Mucosa of rectum (tissue), 2 donors: ENCODE data around the gene MARCHF3.

Experiments
- H3K27ac ChIP-seq, 2 donors: one replicate each; pipeline ENCODE4 v1.7.0; 2013; ENCODE audit warnings: inconsistent platforms in 2 of 2, low read depth in 2 of 2, low read length in 2 of 2
- H3K27me3 ChIP-seq, 2 donors: one replicate each; pipeline ENCODE4 v1.7.0; 2013; ENCODE audit warnings: low read length in 2 of 2; ENCODE audit not compliant: control insufficient read depth in 2 of 2, insufficient read depth in 2 of 2
- H3K36me3 ChIP-seq, 2 donors: one replicate each; pipeline ENCODE4 v1.7.0; 2013; ENCODE audit warnings: low read length in 2 of 2; ENCODE audit not compliant: control insufficient read depth in 2 of 2, insufficient read depth in 2 of 2
- H3K4me1 ChIP-seq, 2 donors: one replicate each; pipeline ENCODE4 v1.7.0; 2013; ENCODE audit warnings: low read length in 2 of 2, mild to moderate bottlenecking in 1 of 2; ENCODE audit not compliant: control insufficient read depth in 2 of 2, insufficient read depth in 2 of 2
- H3K4me3 ChIP-seq, 2 donors: one replicate each; pipeline ENCODE4 v1.7.0; 2013; ENCODE audit warnings: low read length in 2 of 2
- H3K9ac ChIP-seq, 2 donors: one replicate each; pipeline ENCODE4 v1.7.0; 2013; ENCODE audit warnings: low read length in 2 of 2, low read depth in 1 of 2, mild to moderate bottlenecking in 1 of 2
- H3K9me3 ChIP-seq, 2 donors: one replicate each; pipeline ENCODE4 v1.7.0; 2013; ENCODE audit warnings: low read length in 2 of 2; ENCODE audit not compliant: control insufficient read depth in 2 of 2
- donor health status: healthy.
- donor health status: Normal muscosa, but diverticular disease.

Gene MARCHF3

DNA sequence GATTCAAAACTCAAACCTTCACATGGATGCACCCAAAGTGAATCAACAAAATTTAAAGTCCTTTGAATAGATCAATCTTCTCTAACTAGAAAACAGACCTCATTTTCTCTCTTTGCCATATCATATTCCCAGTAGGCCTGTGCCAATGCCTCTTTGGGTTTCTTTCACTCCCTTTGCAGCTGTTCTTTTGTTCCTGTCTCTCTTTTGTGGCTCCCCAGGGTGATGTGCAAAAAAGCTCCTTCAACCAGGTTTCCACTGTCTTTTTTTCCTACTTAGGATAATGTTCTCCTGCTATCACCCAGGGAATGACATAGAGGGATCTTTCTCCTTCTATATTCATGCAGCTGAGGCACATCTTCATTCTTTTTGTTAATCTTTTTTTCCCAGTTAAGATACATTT is 54.6 kb downstream of the MARCHF3 start:
- Histone ChIP-seq H3K9ac (no peak overlapping the region), H3K4me3 (no peak overlapping the region), H3K36me3 (no peaks in the 10 kb centered on the region), H3K27ac (no peak overlapping the region), H3K27me3 (no peaks in the 10 kb centered on the region), H3K4me1 (peaks cover 13 to 17% of the 10 kb centered on the region in 2 donors), H3K9me3 (no peaks in the 10 kb centered on the region)

DNA sequence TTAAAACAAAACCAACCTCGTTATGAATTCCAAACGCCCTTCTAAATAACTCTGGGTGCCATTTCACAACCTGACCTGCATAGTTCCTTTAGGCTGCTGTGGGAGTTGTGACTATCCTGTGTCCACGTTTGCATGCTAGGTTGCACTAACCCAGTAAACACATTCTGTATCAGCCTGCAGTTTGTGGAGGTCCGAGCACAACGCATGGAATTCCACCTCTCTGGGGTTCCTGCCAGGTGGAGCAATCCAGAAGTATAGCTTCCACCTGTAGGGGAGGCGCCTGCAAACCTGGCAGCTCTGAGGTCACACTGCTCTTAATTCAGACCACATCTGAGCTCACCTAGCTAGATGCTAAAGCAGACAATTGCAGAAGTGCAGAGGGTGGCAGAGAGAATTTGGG is 57.2 kb downstream of the MARCHF3 start:
- Histone ChIP-seq H3K9ac (no peak overlapping the region), H3K4me1 (peaks cover 16 to 17% of the 10 kb centered on the region in 2 donors), H3K27ac (peak overlapping the region; percentile 29 to 76), H3K9me3 (no peaks in the 10 kb centered on the region), H3K4me3 (peak overlapping the region in 1 of 2 donors; percentile 20), H3K27me3 (no peaks in the 10 kb centered on the region), H3K36me3 (no peaks in the 10 kb centered on the region)

DNA sequence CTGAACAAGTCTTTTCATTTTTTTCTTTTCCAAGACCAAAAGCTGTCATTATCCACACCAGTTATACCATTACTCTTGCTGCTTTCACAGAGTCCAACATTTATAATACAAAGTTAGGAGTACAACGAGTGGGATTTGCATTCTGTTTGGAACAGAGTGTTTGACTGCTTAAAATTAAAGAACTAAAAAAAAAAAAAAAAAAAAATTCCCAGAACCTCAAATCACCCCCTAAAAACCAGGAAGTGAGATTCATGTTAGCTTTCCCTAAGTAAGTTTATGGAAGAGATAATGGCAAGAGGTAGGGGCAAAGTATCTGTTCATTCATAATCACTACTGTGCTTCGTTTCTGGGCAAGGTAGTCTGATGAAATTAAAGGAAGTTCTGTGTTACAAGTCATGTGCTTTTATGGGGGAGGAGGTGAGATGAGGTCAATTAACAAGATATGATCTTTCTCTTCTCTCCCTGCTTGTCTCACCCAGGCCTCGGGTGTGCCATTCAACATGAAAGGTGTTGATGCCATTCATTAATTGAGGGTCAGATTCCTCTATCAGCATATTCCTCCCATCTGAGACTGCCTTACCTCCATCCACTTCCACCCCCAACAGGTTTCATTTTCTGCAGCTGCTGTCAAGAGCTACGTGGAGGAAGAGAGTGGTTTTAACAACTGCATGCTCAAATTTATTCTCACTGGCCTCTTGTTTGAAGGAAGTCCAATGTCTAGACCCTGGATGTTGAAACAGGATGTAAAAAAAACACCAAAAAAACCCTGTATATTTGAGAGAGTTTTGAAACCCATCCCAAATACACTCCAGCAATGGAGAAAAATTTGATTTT is 58.1 kb downstream of the MARCHF3 start:
- no peak overlapping the region for H3K9ac ChIP-seq
- no peaks in the 10 kb centered on the region for H3K36me3 ChIP-seq
- peaks cover 16 to 17% of the 10 kb centered on the region in 2 donors for H3K4me1 ChIP-seq
- H3K9me3 ChIP-seq, result no peaks in the 10 kb centered on the region
- H3K4me3 ChIP-seq, result peak overlapping the region; percentile 4 to 50
- H3K27ac ChIP-seq, result peak overlapping the region; percentile 29 to 76
- H3K27me3 ChIP-seq, result no peaks in the 10 kb centered on the region

DNA sequence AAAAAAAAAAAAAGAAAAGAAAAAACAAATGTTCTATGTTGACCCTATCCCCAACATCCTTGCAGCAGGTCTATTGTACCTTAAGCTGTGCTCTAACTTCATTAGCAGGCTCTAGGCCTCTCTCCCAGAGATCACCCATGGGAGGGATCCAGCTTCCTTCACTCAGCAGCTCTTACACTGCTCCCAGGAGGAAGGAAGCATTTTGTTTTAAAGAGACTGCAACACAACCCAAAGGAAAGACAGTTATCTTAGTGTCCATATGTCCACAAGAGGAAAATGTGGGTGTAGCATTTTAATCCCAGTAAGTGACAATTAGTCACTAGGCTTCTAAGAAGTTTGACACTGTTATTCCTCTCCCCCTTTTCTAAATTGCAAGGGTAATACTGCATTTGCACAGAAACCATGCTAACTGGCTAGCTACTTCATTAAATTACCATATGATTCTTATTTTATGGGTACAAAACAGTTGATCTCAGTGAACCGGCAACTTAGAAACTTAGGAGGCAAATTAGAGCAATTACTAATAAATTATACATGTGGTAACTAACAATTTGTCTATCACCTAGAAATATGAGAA is 58.8 kb downstream of the MARCHF3 start:
- peak overlapping the region in 1 of 2 donors; percentile 76 for H3K27ac ChIP-seq

DNA sequence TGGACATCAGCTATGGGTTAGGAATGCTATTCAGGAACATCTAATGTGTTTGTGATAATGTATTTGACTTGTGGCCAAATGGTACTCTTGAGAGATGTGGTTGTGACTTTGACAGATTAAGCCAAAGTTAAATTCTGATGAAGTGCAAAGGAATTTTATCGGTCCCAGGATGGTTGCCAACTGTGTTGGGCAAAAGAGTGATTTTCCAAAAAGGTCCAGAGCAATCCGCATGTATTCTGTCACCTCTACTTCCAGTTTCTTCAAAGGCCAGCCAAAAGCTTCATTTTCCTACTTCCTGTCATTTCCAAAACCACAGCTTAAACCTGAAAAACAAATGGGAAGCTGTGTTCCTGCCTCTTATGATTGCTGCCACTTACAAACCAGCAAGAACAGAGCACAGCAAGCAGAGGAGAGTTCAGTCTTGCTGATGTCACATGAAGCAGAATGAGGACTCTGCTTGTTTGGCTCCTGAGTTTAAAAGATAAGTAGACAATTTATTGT is 59.8 kb downstream of the MARCHF3 start:
- H3K4me3 ChIP-seq, result no peak overlapping the region
- H3K4me1 ChIP-seq, result peaks cover 16 to 17% of the 10 kb centered on the region in 2 donors
- H3K9ac ChIP-seq, result no peak overlapping the region
- H3K27me3 ChIP-seq, result no peaks in the 10 kb centered on the region
- no peaks in the 10 kb centered on the region for H3K36me3 ChIP-seq
- no peaks in the 10 kb centered on the region for H3K9me3 ChIP-seq
- H3K27ac ChIP-seq, result no peak overlapping the region

More for the DNA sequence above, 58.8 kb downstream of the MARCHF3 start:
- H3K27me3 ChIP-seq, result no peaks in the 10 kb centered on the region
- H3K9ac ChIP-seq, result no peak overlapping the region
- no peaks in the 10 kb centered on the region for H3K36me3 ChIP-seq
- no peaks in the 10 kb centered on the region for H3K9me3 ChIP-seq
- peaks cover 16 to 17% of the 10 kb centered on the region in 2 donors for H3K4me1 ChIP-seq
- H3K4me3 ChIP-seq, result no peak overlapping the region

DNA sequence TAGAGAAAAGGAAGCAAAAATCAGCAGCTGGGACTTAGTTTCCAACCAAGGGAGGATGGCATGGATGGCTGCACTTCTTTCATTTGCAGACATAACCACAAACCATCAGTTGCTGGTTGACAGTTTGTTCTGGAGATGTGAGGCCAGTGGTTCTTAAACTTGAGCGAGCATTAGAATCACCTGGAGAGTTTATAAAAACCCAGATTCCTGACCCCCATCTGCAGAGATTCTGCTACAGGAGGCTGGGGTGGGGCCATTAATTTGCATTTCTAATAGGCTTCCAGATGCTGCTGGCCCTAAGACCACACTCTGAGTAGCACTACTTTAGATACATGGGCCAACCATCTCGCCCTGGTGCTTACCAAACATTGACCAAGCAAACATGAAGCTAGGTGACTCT is 60.8 kb downstream of the MARCHF3 start:
- Histone ChIP-seq H3K9me3 (no peaks in the 10 kb centered on the region), H3K36me3 (no peaks in the 10 kb centered on the region), H3K27ac (no peak overlapping the region), H3K9ac (no peak overlapping the region), H3K27me3 (no peaks in the 10 kb centered on the region), H3K4me1 (peaks cover 16 to 17% of the 10 kb centered on the region in 2 donors), H3K4me3 (no peak overlapping the region)

DNA sequence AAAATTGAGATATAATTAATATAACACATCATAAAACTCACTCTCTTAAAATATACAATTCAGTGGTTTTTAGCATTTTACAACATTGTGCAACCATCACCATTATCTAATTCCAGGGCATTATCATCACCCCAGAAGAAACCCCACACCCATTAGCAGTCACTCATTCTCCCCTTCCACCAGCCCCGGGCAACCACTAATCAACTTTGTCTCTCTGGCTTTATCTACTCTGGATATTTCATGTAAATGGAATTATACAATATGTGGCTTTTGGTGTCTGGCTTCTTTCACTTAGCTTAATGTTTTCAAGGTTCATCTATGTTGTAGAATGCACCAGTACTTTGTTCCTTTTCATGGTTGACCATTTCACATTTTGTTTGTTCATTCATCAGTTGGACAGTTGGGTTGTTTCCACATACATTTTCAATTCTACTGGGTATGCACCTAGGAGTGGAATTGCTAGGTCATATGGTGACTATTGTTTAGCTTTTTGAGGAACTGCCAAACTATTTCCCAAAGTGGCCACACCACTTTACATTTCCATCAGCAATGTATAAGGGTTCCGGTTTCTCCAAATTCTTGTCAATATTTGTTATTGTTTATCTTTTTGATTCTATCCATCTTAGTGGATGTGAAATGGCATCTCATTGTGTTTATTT is 62.4 kb downstream of the MARCHF3 start:
- H3K27ac ChIP-seq, result no peak overlapping the region

DNA sequence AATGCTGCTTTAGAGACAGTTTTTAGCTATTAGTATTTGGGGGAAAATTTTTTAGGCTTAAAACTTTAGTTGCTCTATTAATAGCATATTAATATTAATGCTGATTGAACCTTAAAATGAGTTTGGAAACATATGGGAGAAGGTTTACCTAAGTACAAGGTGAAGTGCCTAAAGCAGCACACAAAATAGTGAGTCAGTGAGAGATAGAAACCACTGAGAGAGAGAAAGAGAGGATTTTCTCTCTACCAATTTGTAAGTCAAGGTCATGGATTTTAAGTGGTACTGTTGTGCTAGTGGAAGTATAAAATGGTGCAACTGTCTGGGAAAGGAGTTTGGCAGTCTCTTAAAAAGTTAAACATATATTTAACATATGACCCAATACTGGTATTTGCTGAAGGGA is 64.9 kb downstream of the MARCHF3 start:
- Histone ChIP-seq H3K9me3 (no peaks in the 10 kb centered on the region), H3K4me1 (peaks cover 0 to 2% of the 10 kb centered on the region in 2 donors), H3K27me3 (no peaks in the 10 kb centered on the region), H3K27ac (no peak overlapping the region), H3K4me3 (no peak overlapping the region), H3K9ac (no peak overlapping the region), H3K36me3 (no peaks in the 10 kb centered on the region)

More for the DNA sequence above, 62.4 kb downstream of the MARCHF3 start:
- H3K9me3 ChIP-seq, result no peaks in the 10 kb centered on the region
- no peaks in the 10 kb centered on the region for H3K36me3 ChIP-seq
- H3K4me1 ChIP-seq, result peaks cover 11 to 12% of the 10 kb centered on the region in 2 donors
- H3K9ac ChIP-seq, result no peak overlapping the region
- H3K4me3 ChIP-seq, result no peak overlapping the region
- no peaks in the 10 kb centered on the region for H3K27me3 ChIP-seq

DNA sequence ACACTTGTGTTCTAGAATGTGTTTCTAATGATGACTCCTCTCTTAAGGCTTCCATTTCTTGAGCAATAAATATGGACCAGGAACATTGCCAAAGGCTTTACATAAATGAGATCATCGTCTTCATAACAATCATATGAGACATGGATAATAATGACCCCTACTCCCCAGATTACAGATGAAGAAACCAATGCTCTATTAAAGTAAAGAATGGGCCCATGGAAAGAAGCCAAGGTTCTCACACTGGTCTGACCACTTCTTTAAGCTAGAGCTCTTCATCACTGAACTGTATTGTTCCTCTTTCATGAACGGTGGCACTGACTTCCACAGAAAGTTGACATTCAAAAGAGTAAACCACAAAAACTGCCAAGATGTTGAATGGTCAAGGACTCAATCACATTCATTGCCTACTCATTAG is 65.3 kb downstream of the MARCHF3 start:
- Histone ChIP-seq H3K9ac (no peak overlapping the region), H3K36me3 (no peaks in the 10 kb centered on the region)

DNA sequence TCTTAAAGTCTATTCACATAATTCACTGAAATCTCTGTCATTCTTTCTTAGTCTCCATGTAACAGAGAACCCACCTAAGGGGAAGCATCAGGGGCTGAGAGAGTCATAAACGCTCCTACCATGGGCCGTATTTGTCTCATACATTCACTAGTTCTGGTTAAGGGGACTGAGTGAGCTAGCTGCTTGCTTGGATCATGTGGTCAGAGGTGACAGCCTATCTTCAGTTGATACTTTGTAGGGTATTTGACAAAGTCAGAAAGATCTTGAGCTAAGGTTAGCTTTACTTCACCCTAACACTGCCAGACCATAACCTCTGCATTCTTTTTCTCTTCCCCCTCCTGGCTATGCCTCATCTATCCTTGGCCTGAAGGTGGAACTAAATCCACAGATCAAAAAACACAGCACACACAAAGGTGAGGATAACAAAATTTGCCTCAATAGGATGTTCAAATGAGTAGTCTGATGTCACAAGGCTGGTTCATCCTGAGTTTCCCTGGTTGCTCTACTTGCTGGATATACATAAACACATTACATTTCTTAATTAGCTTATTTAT is 66.5 kb downstream of the MARCHF3 start:
- Histone ChIP-seq H3K36me3 (no peaks in the 10 kb centered on the region), H3K27me3 (no peaks in the 10 kb centered on the region), H3K27ac (no peak overlapping the region), H3K4me1 (no peaks in the 10 kb centered on the region), H3K4me3 (no peak overlapping the region), H3K9ac (no peak overlapping the region), H3K9me3 (no peaks in the 10 kb centered on the region)

More for the DNA sequence above, 65.3 kb downstream of the MARCHF3 start:
- H3K4me1 ChIP-seq, result no peaks in the 10 kb centered on the region
- H3K4me3 ChIP-seq, result no peak overlapping the region
- H3K9me3 ChIP-seq, result no peaks in the 10 kb centered on the region
- H3K27me3 ChIP-seq, result no peaks in the 10 kb centered on the region
- no peak overlapping the region for H3K27ac ChIP-seq
